GM12878 (cell line): ENCODE measurements around the gene TRAPPC3.

Experiments
- CTCF ChIP-seq, 3 experiments: IDR thresholded peaks in 2 of 3; conservative IDR thresholded peaks in 1 of 3; 2 replicates each; pipeline ENCODE4 v1.5.1; 2011; ENCODE audit warnings: low read depth in 3 of 3, low read length in 3 of 3, mild to moderate bottlenecking in 3 of 3, control low read depth in 2 of 3, moderate library complexity in 2 of 3, inconsistent platforms in 1 of 3, mixed read lengths in 1 of 3; ENCODE audit not compliant: control insufficient read depth in 2 of 3, insufficient read depth in 1 of 3; ENCODE audit errors: extremely low read depth in 1 of 3
- FOXK2 ChIP-seq: fragments of 450-650 bp; IDR thresholded peaks from 2 replicates; pipeline ENCODE4 v1.6.1; 2017; ENCODE audit warnings: mild to moderate bottlenecking, moderate library complexity
- RUNX3 ChIP-seq: IDR thresholded peaks from 2 replicates; pipeline ENCODE4 v1.6.1; 2012; ENCODE audit warnings: low read length, inconsistent platforms
- YY1 ChIP-seq: IDR thresholded peaks from 2 replicates; pipeline ENCODE4 v1.6.1; 2011; ENCODE audit warnings: low read depth, mild to moderate bottlenecking, low read length

DNA sequence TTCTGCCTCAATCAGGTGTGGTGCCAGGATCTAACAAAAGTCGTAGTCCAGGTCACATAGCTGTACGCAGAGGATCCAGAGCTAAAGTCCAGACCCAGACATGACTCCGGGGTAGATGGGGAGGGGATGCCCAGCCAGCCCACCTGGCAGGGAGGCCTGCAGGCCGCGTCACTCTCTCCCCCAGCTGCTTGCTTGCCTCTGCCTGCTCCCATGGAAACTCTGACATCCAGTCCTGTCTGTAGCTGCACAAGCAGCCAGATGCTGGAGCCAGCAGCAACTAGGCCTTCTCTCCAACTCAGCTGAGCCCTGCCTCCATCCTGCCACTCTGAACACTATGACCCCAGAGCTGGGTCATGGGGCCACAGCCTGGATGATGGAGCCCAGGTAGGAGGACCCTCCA, 32.4 kb downstream of the TRAPPC3 start:
- no peak for TF ChIP-seq RUNX3
- TF ChIP-seq YY1 = no peak
- no peak for TF ChIP-seq FOXK2
- no peak for TF ChIP-seq CTCF (IDR thresholded peaks at IDR 0.05 in 2 of 3, conservative IDR thresholded peaks at IDR 0.05 in 1 of 3; ENCODE audit: control insufficient read depth in 2 of 3, extremely low read depth in 1 of 3, insufficient read depth in 1 of 3, low read depth in 3 of 3, low read length in 3 of 3)
